Osteocyte (in vitro differentiated cells): ENCODE measurements around the gene TSSK6. TPM values are rescaled to one million over a fixed set of nuclear protein-coding genes. Genes with fewer than 3 reads are reported as not detected.

Experiments
- DNase-seq: peaks from one replicate; pipeline ENCODE4 v3.0.0; 2021; ENCODE audit warnings: mixed read lengths; ENCODE audit not compliant: unreplicated experiment; ENCODE audit errors: extremely low spot score
- H3K27ac Mint-ChIP-seq: one replicate; pipeline ENCODE4 v1.8.0; 2021; ENCODE audit warnings: mild to moderate bottlenecking, mixed read lengths; ENCODE audit not compliant: unreplicated experiment
- H3K27me3 Mint-ChIP-seq: one replicate; pipeline ENCODE4 v1.8.0; 2021; ENCODE audit warnings: mixed read lengths; ENCODE audit not compliant: unreplicated experiment
- H3K36me3 Mint-ChIP-seq: one replicate; pipeline ENCODE4 v1.8.0; 2021; ENCODE audit warnings: mixed read lengths; ENCODE audit not compliant: unreplicated experiment
- H3K4me1 Mint-ChIP-seq: one replicate; pipeline ENCODE4 v1.8.0; 2021; ENCODE audit warnings: mixed read lengths; ENCODE audit not compliant: unreplicated experiment
- H3K4me3 Mint-ChIP-seq: one replicate; pipeline ENCODE4 v1.8.0; 2021; ENCODE audit warnings: mild to moderate bottlenecking, moderate library complexity, mixed read lengths; ENCODE audit not compliant: unreplicated experiment
- H3K9me3 Mint-ChIP-seq: one replicate; pipeline ENCODE4 v1.8.0; 2021; ENCODE audit warnings: mixed read lengths; ENCODE audit not compliant: unreplicated experiment
- total RNA-seq: library from RNA; stranded (reverse); gene quantifications from 2 replicates; pipeline ENCODE4 v1.2.1, GENCODE V29; 2021
- TF ChIP-seq, protein P1 (sequence below): fragments of 200-600 bp; sonication (generic); IDR thresholded peaks from 2 replicates; pipeline ENCODE4 v1.5.0; 2021; ENCODE audit warnings: antibody characterized with exemption, mild to moderate bottlenecking, moderate library complexity

Gene TSSK6
- total RNA-seq, 1 donor from 2014 or later = 1.7 TPM

DNA sequence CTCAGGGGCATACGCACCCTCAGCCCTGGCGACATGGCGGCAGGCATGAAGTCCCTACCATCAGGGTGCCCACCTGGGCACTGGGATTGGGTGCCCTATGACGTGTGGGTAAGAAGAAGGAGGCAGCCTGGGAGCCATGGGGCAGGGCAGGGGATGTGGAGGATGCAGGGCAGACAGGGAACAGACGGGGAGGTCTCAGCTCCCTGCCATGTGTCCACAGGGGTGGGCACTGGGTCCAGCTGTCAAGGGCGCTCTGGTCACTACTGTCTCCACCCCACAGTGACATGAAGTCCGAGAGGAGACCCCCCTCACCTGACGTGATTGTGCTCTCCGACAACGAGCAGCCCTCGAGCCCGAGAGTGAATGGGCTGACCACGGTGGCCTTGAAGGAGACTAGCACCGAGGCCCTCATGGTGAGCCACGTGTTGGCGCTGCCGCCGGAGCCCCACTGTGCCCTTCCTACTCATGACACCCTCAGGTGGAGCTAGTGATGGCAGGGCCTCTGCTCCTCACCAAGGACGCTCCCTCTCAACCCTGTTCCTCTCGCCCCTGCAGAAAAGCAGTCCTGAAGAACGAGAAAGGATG, 23.2 kb downstream of the TSSK6 start:
- H3K27me3 Mint-ChIP-seq = no peaks in the 10 kb centered on the region
- H3K4me3 Mint-ChIP-seq = no peak overlapping the region
- no peak for DNase-seq
- H3K27ac Mint-ChIP-seq = no peak overlapping the region
- no peaks in the 10 kb centered on the region for H3K9me3 Mint-ChIP-seq
- H3K4me1 Mint-ChIP-seq = peaks cover 29% of the 10 kb centered on the region
- H3K36me3 Mint-ChIP-seq = peaks cover 19% of the 10 kb centered on the region
- TF ChIP-seq, protein P1, sequence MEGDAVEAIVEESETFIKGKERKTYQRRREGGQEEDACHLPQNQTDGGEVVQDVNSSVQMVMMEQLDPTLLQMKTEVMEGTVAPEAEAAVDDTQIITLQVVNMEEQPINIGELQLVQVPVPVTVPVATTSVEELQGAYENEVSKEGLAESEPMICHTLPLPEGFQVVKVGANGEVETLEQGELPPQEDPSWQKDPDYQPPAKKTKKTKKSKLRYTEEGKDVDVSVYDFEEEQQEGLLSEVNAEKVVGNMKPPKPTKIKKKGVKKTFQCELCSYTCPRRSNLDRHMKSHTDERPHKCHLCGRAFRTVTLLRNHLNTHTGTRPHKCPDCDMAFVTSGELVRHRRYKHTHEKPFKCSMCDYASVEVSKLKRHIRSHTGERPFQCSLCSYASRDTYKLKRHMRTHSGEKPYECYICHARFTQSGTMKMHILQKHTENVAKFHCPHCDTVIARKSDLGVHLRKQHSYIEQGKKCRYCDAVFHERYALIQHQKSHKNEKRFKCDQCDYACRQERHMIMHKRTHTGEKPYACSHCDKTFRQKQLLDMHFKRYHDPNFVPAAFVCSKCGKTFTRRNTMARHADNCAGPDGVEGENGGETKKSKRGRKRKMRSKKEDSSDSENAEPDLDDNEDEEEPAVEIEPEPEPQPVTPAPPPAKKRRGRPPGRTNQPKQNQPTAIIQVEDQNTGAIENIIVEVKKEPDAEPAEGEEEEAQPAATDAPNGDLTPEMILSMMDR = no peak

DNA sequence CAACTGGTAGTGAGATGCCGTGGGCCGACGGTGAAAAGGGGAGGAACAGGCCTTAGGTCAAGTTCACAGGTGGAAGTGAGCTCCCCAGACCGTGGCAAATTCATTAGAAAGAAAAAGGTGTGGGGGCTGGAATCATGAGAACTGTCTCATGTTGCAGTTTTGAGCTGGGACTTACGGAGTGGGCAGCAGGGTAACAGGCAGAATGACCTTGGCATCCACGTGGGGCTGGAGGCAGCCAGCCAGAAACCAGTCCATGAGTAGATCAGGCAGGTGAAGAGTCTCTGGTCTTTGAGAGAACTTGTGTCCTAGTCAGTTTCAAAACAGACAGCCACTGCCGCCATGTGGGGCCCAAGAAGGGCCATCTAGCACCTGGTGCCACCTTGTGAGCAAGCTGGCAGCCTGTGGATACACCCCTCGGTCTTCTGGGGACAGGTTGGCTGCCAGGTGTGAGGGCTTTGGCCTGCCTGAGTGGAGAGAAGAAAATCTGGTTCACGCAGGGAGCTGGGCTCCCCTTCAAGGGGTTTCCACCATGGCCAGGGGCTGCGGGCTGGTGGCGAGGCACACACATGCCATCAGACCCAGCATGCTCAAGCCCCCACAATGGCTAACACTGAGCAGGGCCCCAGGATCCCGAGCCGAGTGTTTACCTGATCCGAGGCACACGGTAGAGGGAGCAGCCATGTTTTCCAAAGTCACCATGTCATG, 23.9 kb downstream of the TSSK6 start:
- DNase-seq = no peak
- TF ChIP-seq, protein P1 = no peak
- H3K36me3 Mint-ChIP-seq = peaks cover 15% of the 10 kb centered on the region
- H3K9me3 Mint-ChIP-seq = no peaks in the 10 kb centered on the region
- no peaks in the 10 kb centered on the region for H3K27me3 Mint-ChIP-seq
- no peak overlapping the region for H3K4me3 Mint-ChIP-seq
- H3K4me1 Mint-ChIP-seq = peaks cover 31% of the 10 kb centered on the region
- H3K27ac Mint-ChIP-seq = no peak overlapping the region

DNA sequence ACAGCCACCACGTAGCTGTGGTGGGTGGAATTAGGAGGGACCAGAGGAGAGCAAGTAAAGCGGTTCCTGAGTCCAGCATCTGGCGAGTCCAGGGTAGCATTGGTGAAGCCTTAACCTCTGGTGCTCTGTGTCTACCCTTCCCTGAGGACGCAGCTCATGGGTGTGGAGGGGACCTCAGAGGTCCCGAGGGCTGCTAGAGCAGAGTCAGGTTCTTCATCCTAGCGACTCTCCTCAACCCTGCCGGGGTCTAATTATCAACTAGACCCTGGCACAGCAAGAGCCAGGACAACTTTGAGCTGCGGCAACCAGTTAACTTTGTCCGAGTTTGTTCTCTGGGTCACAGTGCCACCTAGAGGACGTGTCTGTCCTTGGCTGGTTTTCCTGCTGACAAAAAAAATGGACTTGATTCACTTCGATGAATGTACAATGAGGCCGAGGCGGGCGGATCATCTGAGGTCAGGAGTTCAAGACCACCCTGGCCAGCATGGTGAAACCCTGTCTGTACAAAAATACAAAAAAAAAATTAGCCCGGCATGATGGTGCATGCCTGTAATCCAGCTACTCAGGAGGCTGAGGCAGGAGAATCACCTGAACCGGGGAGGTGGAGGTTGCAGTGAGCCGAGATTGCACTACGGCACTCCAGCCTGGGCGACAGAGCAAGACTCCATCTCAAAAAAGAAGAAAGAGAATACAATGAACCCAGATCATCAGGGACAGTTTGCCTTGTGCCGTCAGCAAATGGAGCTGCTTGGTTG, 25.0 kb downstream of the TSSK6 start:
- Mint-ChIP-seq H3K36me3 (peaks cover 7% of the 10 kb centered on the region), H3K9me3 (no peaks in the 10 kb centered on the region), H3K27ac (peak overlapping the region; percentile 97), H3K27me3 (no peaks in the 10 kb centered on the region), H3K4me1 (peaks cover 41% of the 10 kb centered on the region), H3K4me3 (no peak overlapping the region)
- TF ChIP-seq, protein P1 = peak; percentile 85
- no peak for DNase-seq

DNA sequence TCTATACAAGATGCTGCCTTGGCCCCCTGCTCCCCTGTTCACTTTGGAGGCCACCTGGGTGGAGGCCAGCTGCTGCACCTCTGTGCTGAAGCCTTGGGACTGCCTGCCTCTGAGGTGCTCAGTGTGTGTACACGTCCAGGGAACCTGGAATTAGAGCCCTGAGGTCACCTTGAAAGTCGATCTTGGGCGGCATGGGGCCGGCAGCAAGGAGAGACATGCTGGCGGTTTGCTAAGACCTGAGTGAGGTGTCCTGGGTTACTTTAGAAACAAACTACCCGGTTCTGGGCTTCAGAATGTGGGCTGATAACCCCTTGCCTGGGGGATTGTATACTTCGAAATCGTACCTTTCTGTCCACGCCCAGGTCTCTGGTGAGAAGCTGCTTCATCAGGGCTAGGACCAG, 25.5 kb downstream of the TSSK6 start:
- Mint-ChIP-seq H3K9me3 (no peaks in the 10 kb centered on the region), H3K4me1 (peaks cover 45% of the 10 kb centered on the region), H3K27me3 (no peaks in the 10 kb centered on the region), H3K27ac (peak overlapping the region; percentile 97), H3K4me3 (no peak overlapping the region), H3K36me3 (peaks cover 7% of the 10 kb centered on the region)
- TF ChIP-seq, protein P1 = no peak
- DNase-seq = no peak
